Measurements from ENCODE around the gene LINC01488.

LINC01488 gene

GRCh38 chr11:69444381-69445130 lies 36.9 kb upstream of the LINC01488 start:
- in situ Hi-C loops (cut with MboI; ENCODE audit: low sequenced_read_pairs), result loop anchor here (25.0 kb wide), 1 partner anchor 193 kb away; the partner anchor contains the start of gene CCND1

GRCh38 chr11:69445131-69445470 lies 36.4 kb upstream of the LINC01488 start:
- in situ Hi-C loops (cut with MboI; ENCODE audit: low sequenced_read_pairs), result loop anchor here (25.0 kb wide), 1 partner anchor 192 kb away; the partner anchor contains the start of gene CCND1

GRCh38 chr11:69446108-69446507 lies 35.4 kb upstream of the LINC01488 start:
- in situ Hi-C loops (cut with MboI; ENCODE audit: low sequenced_read_pairs), result loop anchor here (25.0 kb wide), 1 partner anchor 191 kb away; the partner anchor contains the start of gene CCND1

- in situ Hi-C loops (cut with MboI; ENCODE audit: low sequenced_read_pairs), result loop anchor here (25.0 kb wide), 1 partner anchor 190 kb away; the partner anchor contains the start of gene CCND1
These were observed 33.7 kb upstream of the LINC01488 start for GRCh38 chr11:69447786-69448185.

GRCh38 chr11:69448471-69449284 lies 32.8 kb upstream of the LINC01488 start:
- in situ Hi-C loops (cut with MboI; ENCODE audit: low sequenced_read_pairs), result loop anchor here (25.0 kb wide), 1 partner anchor 189 kb away; the partner anchor contains the start of gene CCND1

- in situ Hi-C loops (cut with MboI; ENCODE audit: low sequenced_read_pairs), result loop anchor here (25.0 kb wide), 1 partner anchor 188 kb away; the partner anchor contains the start of gene CCND1
These were observed 32.0 kb upstream of the LINC01488 start for GRCh38 chr11:69449320-69450063.

GRCh38 chr11:69450064-69450856 lies 31.2 kb upstream of the LINC01488 start:
- in situ Hi-C loops (cut with MboI; ENCODE audit: low sequenced_read_pairs), result no loop called here

GRCh38 chr11:69450857-69451220 lies 30.6 kb upstream of the LINC01488 start:
- in situ Hi-C loops (cut with MboI; ENCODE audit: low sequenced_read_pairs), result no loop called here

- in situ Hi-C loops (cut with MboI; ENCODE audit: low sequenced_read_pairs), result no loop called here
These were observed 30.2 kb upstream of the LINC01488 start for GRCh38 chr11:69451289-69451688.

GRCh38 chr11:69452206-69452987 lies 29.1 kb upstream of the LINC01488 start:
- in situ Hi-C loops (cut with MboI; ENCODE audit: low sequenced_read_pairs), result no loop called here

- in situ Hi-C loops (cut with MboI; ENCODE audit: low sequenced_read_pairs), result no loop called here
These were observed 28.3 kb upstream of the LINC01488 start for GRCh38 chr11:69453151-69453550.

GRCh38 chr11:69454018-69454417 lies 27.4 kb upstream of the LINC01488 start:
- in situ Hi-C loops (cut with MboI; ENCODE audit: low sequenced_read_pairs), result no loop called here

- in situ Hi-C loops (cut with MboI; ENCODE audit: low sequenced_read_pairs), result no loop called here
These were observed 25.5 kb upstream of the LINC01488 start for GRCh38 chr11:69455969-69456368.

GRCh38 chr11:69456712-69457111 lies 24.8 kb upstream of the LINC01488 start:
- in situ Hi-C loops (cut with MboI; ENCODE audit: low sequenced_read_pairs), result no loop called here

GRCh38 chr11:69459848-69460539 lies 21.5 kb upstream of the LINC01488 start:
- in situ Hi-C loops (cut with MboI; ENCODE audit: low sequenced_read_pairs), result no loop called here

GRCh38 chr11:69460540-69461257 lies 20.8 kb upstream of the LINC01488 start:
- in situ Hi-C loops (cut with MboI; ENCODE audit: low sequenced_read_pairs), result no loop called here

- in situ Hi-C loops (cut with MboI; ENCODE audit: low sequenced_read_pairs), result no loop called here
These were observed 20.0 kb upstream of the LINC01488 start for GRCh38 chr11:69461272-69461962.

Data from HL-60/S4 treated with retinoic acid at 250 ng/mL for 4 days and 3 days (cell line).